NT2/D1 (cell line): ENCODE results near the gene FDX1.

ENCODE experiments used
- DNase-seq: peaks from one replicate; pipeline ENCODE4 v3.0.0-alpha.2; 2011; ENCODE audit warnings: low read depth, low spot score
- H3K27me3 ChIP-seq: 2 replicates; pipeline ENCODE4 v1.6.0; 2011; ENCODE audit warnings: mild to moderate bottlenecking; ENCODE audit not compliant: insufficient read length, insufficient read depth
- H3K36me3 ChIP-seq: 2 replicates; pipeline ENCODE4 v1.6.1; 2011; ENCODE audit warnings: mild to moderate bottlenecking, low read length, mixed read lengths; ENCODE audit not compliant: insufficient read depth, insufficient read length
- H3K4me1 ChIP-seq: 2 replicates; pipeline ENCODE4 v1.5.1; 2011; ENCODE audit not compliant: insufficient read depth, insufficient read length
- H3K4me3 ChIP-seq: 2 replicates; pipeline ENCODE4 v1.5.1; 2011; ENCODE audit warnings: low read depth; ENCODE audit not compliant: insufficient read length
- H3K9ac ChIP-seq: 2 replicates; pipeline ENCODE4 v1.6.0; 2011; ENCODE audit warnings: low read depth; ENCODE audit not compliant: insufficient read length
- H3K9me3 ChIP-seq: 2 replicates; pipeline ENCODE4 v1.5.1; 2011; ENCODE audit warnings: mild to moderate bottlenecking, low read length; ENCODE audit not compliant: insufficient read depth
- SUZ12 ChIP-seq: IDR thresholded peaks from 2 replicates; pipeline ENCODE4 v1.6.1; 2011; ENCODE audit not compliant: insufficient read length, insufficient read depth; ENCODE audit errors: extremely low read depth
- YY1 ChIP-seq: IDR thresholded peaks from 2 replicates; pipeline ENCODE4 v1.6.1; 2011; ENCODE audit not compliant: insufficient read length, insufficient read depth
- ZNF274 ChIP-seq: IDR thresholded peaks from 2 replicates; pipeline ENCODE4 v1.6.1; 2011; ENCODE audit warnings: mild to moderate bottlenecking, low read depth, low read length

FDX1 gene

GRCh38 chr11:110432713-110433392 is 3.1 kb downstream of the FDX1 start:
- TF ChIP-seq SUZ12 (no peak), YY1 (no peak), ZNF274 (no peak)
- Histone ChIP-seq H3K4me1 (no peaks in the 10 kb centered on the region), H3K36me3 (peaks cover 8% of the 10 kb centered on the region), H3K9me3 (no peaks in the 10 kb centered on the region), H3K4me3 (no peak overlapping the region), H3K27me3 (no peaks in the 10 kb centered on the region), H3K9ac (no peak overlapping the region)
- DNase-seq, result no peak

GRCh38 chr11:110433393-110434333 is 3.9 kb downstream of the FDX1 start:
- TF ChIP-seq SUZ12 (no peak), YY1 (no peak), ZNF274 (no peak)
- no peak for DNase-seq
- no peaks in the 10 kb centered on the region for H3K4me1 ChIP-seq
- no peak overlapping the region for H3K4me3 ChIP-seq
- peaks cover 10% of the 10 kb centered on the region for H3K36me3 ChIP-seq
- no peaks in the 10 kb centered on the region for H3K9me3 ChIP-seq
- no peaks in the 10 kb centered on the region for H3K27me3 ChIP-seq
- no peak overlapping the region for H3K9ac ChIP-seq

- no peak for DNase-seq
Observed at GRCh38 chr11:110434952-110435779, 5.4 kb downstream of the FDX1 start.

GRCh38 chr11:110435780-110436717 is 6.3 kb downstream of the FDX1 start:
- Histone ChIP-seq H3K9ac (no peak overlapping the region), H3K27me3 (no peaks in the 10 kb centered on the region), H3K4me3 (no peak overlapping the region), H3K4me1 (no peaks in the 10 kb centered on the region), H3K9me3 (no peaks in the 10 kb centered on the region), H3K36me3 (peaks cover 20% of the 10 kb centered on the region)
- TF ChIP-seq YY1 (no peak), SUZ12 (no peak), ZNF274 (no peak)
- no peak for DNase-seq

More at GRCh38 chr11:110434952-110435779, 5.4 kb downstream of the FDX1 start:
- H3K4me1 ChIP-seq, result no peaks in the 10 kb centered on the region
- peaks cover 13% of the 10 kb centered on the region for H3K36me3 ChIP-seq
- H3K27me3 ChIP-seq, result no peaks in the 10 kb centered on the region
- no peaks in the 10 kb centered on the region for H3K9me3 ChIP-seq
- no peak overlapping the region for H3K4me3 ChIP-seq
- TF ChIP-seq SUZ12 (no peak), ZNF274 (no peak), YY1 (no peak)
- H3K9ac ChIP-seq, result no peak overlapping the region

GRCh38 chr11:110438017-110438416 is 8.3 kb downstream of the FDX1 start:
- no peak for TF ChIP-seq ZNF274
- TF ChIP-seq SUZ12, result no peak
- TF ChIP-seq YY1, result no peak
- no peak overlapping the region for H3K4me3 ChIP-seq
- no peaks in the 10 kb centered on the region for H3K4me1 ChIP-seq
- H3K9ac ChIP-seq, result no peak overlapping the region
- no peaks in the 10 kb centered on the region; the same call in 1 of the 2 replicates for H3K9me3 ChIP-seq
- no peak for DNase-seq
- H3K36me3 ChIP-seq, result peaks cover 20% of the 10 kb centered on the region
- H3K27me3 ChIP-seq, result no peaks in the 10 kb centered on the region

GRCh38 chr11:110445437-110445836 is 15.7 kb downstream of the FDX1 start:
- Histone ChIP-seq H3K4me3 (no peak overlapping the region), H3K36me3 (peaks cover 11% of the 10 kb centered on the region), H3K9me3 (no peaks in the 10 kb centered on the region; the same call in 1 of the 2 replicates), H3K4me1 (no peaks in the 10 kb centered on the region), H3K9ac (no peak overlapping the region), H3K27me3 (no peaks in the 10 kb centered on the region)
- no peak for TF ChIP-seq SUZ12
- no peak for DNase-seq
